HepG2 (cell line): ENCODE measurements around the gene PHLDB1. TPM values are rescaled to one million over a fixed set of nuclear protein-coding genes. Genes with fewer than 3 reads are reported as not detected.

Source experiments
- FOXK1 ChIP-seq: sonication (generic); formaldehyde crosslinking; IDR thresholded peaks from 2 replicates; pipeline ENCODE4 v1.4.0; 2020; ENCODE audit warnings: low read depth, missing genetic modification reagents, borderline replicate concordance
- HNRNPK ChIP-seq: fragments of 200-400 bp; formaldehyde crosslinking; IDR thresholded peaks from 2 replicates; pipeline ENCODE4 v1.6.1; 2018; ENCODE audit warnings: low read length, low read depth, moderate library complexity, mild to moderate bottlenecking; ENCODE audit not compliant: poor library complexity, severe bottlenecking
- HNRNPL ChIP-seq: fragments of 200-400 bp; formaldehyde crosslinking; IDR thresholded peaks from 2 replicates; pipeline ENCODE4 v1.6.1; 2017; ENCODE audit warnings: mild to moderate bottlenecking, low read depth, low read length
- KLF9 ChIP-seq: IDR thresholded peaks from 2 replicates; pipeline ENCODE4 v1.6.1; 2016; ENCODE audit warnings: low read depth
- MAX ChIP-seq: IDR thresholded peaks from 2 replicates; pipeline ENCODE4 v1.6.1; 2012; ENCODE audit warnings: inconsistent platforms
- NR3C1 ChIP-seq: sonication (generic); formaldehyde crosslinking; IDR thresholded peaks from 2 replicates; pipeline ENCODE4 v1.4.0; 2020; ENCODE audit warnings: missing genetic modification reagents
- PATZ1 ChIP-seq: sonication (generic); formaldehyde crosslinking; IDR thresholded peaks from 2 replicates; pipeline ENCODE4 v1.4.0; 2020; ENCODE audit warnings: missing genetic modification reagents
- UBTF ChIP-seq: sonication (generic); formaldehyde crosslinking; IDR thresholded peaks from 2 replicates; pipeline ENCODE4 v1.4.0; 2020; ENCODE audit warnings: mild to moderate bottlenecking, missing genetic modification reagents
- ZFY ChIP-seq: sonication (generic); formaldehyde crosslinking; IDR thresholded peaks from 2 replicates; pipeline ENCODE4 v1.4.0; 2020; ENCODE audit warnings: missing genetic modification reagents
- ZNF10 ChIP-seq: sonication (generic); formaldehyde crosslinking; IDR thresholded peaks from 2 replicates; pipeline ENCODE4 v1.4.0; 2020; ENCODE audit warnings: mild to moderate bottlenecking, low read depth, missing genetic modification reagents, borderline replicate concordance
- ZNF468 ChIP-seq: sonication (generic); formaldehyde crosslinking; IDR thresholded peaks from 2 replicates; pipeline ENCODE4 v1.8.0; 2022; ENCODE audit warnings: mild to moderate bottlenecking, moderate library complexity, missing genetic modification reagents
- ZNF570 ChIP-seq: sonication (generic); formaldehyde crosslinking; IDR thresholded peaks from 2 replicates; pipeline ENCODE4 v1.4.0; 2020; ENCODE audit warnings: mild to moderate bottlenecking, missing genetic modification reagents, borderline replicate concordance
- ZNF646 ChIP-seq: sonication (generic); formaldehyde crosslinking; IDR thresholded peaks from 2 replicates; pipeline ENCODE4 v1.9.0; 2021; ENCODE audit warnings: mild to moderate bottlenecking, missing genetic modification reagents
- ZNF768 ChIP-seq: sonication (generic); formaldehyde crosslinking; IDR thresholded peaks from 2 replicates; pipeline ENCODE4 v1.4.0; 2020; ENCODE audit warnings: missing genetic modification reagents
- ZNF800 ChIP-seq: sonication (generic); formaldehyde crosslinking; IDR thresholded peaks from 2 replicates; pipeline ENCODE4 v1.4.0; 2020; ENCODE audit warnings: missing genetic modification reagents
- polyA plus RNA-seq, 8 experiments: library from polyadenylated mRNA; depleted of rRNA in 3 of 8; stranded (reverse) in 7 of 8; unstranded in 1 of 8; fragments of >200 nt; fragmentation: Illumina TruSeq in 4 of 8; extraction: Trizol in 4 of 8; gene quantifications; 2 replicates each; pipeline versions ENCODE4 v1.2.1 to v1.2.3, GENCODE V29; 2011 to 2016; ENCODE audit warnings: low read depth in 4 of 8, missing spikeins in 1 of 8, mixed read lengths in 1 of 8; ENCODE audit not compliant: insufficient read depth in 1 of 8
- total RNA-seq, 5 experiments: library from RNA; depleted of rRNA; stranded (reverse); fragments of >200 nt; fragmentation: Illumina TruSeq; extraction: Trizol; gene quantifications; 2 replicates each; pipeline ENCODE4 v1.2.3, GENCODE V29; 2016; ENCODE audit warnings: low read depth in 1 of 5

The PHLDB1 gene
- total and polyA plus RNA-seq, 2 of the 13 experiments (the other 11 are each of a cell fraction or from before 2014, with no cell fraction given), result 13.8 to 14.2 TPM

- TF ChIP-seq ZNF646 (CRISPR knock-in tag) (peak; percentile 56; the same call in 1 of the 2 replicates), HNRNPL (no peak), FOXK1 (CRISPR knock-in tag) (no peak), ZNF10 (CRISPR knock-in tag) (no peak), ZNF800 (CRISPR knock-in tag) (peak; percentile 25; the same call in 1 of the 2 replicates), UBTF (CRISPR knock-in tag) (peak; percentile 68; the same call in 1 of the 2 replicates), HNRNPK (peak; percentile 33), PATZ1 (peak; percentile 55), ZNF768 (CRISPR knock-in tag) (0 out of 2 replicates have a peak, but pooled peaks have one; percentile 8), ZNF570 (CRISPR knock-in tag) (no peak), ZNF468 (CRISPR knock-in tag) (peak; percentile 51; the same call in 1 of the 2 replicates), ZFY (CRISPR knock-in tag) (peak; percentile 29; the same call in 1 of the 2 replicates), NR3C1 (CRISPR knock-in tag) (no peak), KLF9 (CRISPR knock-in tag) (no peak), MAX (peak; percentile 42; the same call in 1 of the 2 replicates)
Observed at GRCh38 chr11:118608360-118609227, 1.2 kb downstream of the PHLDB1 start (continued).
